ENCODE data around the gene HNRNPA0.

Gene HNRNPA0

GRCh38 chr5:137735555-137736284 lies 18.4 kb downstream of the HNRNPA0 start, which contains the start of gene KLHL3:
Gene KLHL3 (minus strand): TSS chr5:137736089. CDS start chr5:137735646, 443 bp downstream.
- DNase-seq (ENCODE audit: low spot score): peak; percentile 29
- in situ Hi-C loops (cut with MboI; ENCODE audit: low pct_unique_long_range_greater_than_20kb, low sequenced_read_pairs, unreplicated experiment): loop anchor here (10.0 kb wide), 1 partner anchor 71 kb away; no protein-coding TSS in a partner anchor
- TF ChIP-seq CTCF (IDR thresholded peaks at IDR 0.05; ENCODE audit: extremely low read depth, insufficient read depth, missing control alignments): peak; percentile 46

- in situ Hi-C loops (cut with MboI; ENCODE audit: low pct_unique_long_range_greater_than_20kb, low sequenced_read_pairs, unreplicated experiment): loop anchor here (10.0 kb wide), 1 partner anchor 70 kb away; no protein-coding TSS in a partner anchor
- DNase-seq (ENCODE audit: low spot score): no peak
These were observed 19.1 kb downstream of the HNRNPA0 start for GRCh38 chr5:137734962-137735554.

GRCh38 chr5:137734331-137734730 lies 19.8 kb downstream of the HNRNPA0 start:
- in situ Hi-C loops (cut with MboI; ENCODE audit: low pct_unique_long_range_greater_than_20kb, low sequenced_read_pairs, unreplicated experiment): loop anchor here (10.0 kb wide), 1 partner anchor 70 kb away; no protein-coding TSS in a partner anchor
- TF ChIP-seq CTCF (IDR thresholded peaks at IDR 0.05; ENCODE audit: extremely low read depth, insufficient read depth, missing control alignments): no peak
- DNase-seq (ENCODE audit: low spot score): no peak

More at GRCh38 chr5:137734962-137735554, 19.1 kb downstream of the HNRNPA0 start:
- TF ChIP-seq CTCF (IDR thresholded peaks at IDR 0.05; ENCODE audit: extremely low read depth, insufficient read depth, missing control alignments): no peak

- no peak for DNase-seq (ENCODE audit: low spot score)
- in situ Hi-C loops (cut with MboI; ENCODE audit: low pct_unique_long_range_greater_than_20kb, low sequenced_read_pairs, unreplicated experiment): loop anchor here (10.0 kb wide), 1 partner anchor 69 kb away; no protein-coding TSS in a partner anchor
- TF ChIP-seq CTCF (IDR thresholded peaks at IDR 0.05; ENCODE audit: extremely low read depth, insufficient read depth, missing control alignments): no peak
These were observed 20.2 kb downstream of the HNRNPA0 start for GRCh38 chr5:137733922-137734321.

GRCh38 chr5:137733006-137733405 lies 21.2 kb downstream of the HNRNPA0 start:
- in situ Hi-C loops (cut with MboI; ENCODE audit: low pct_unique_long_range_greater_than_20kb, low sequenced_read_pairs, unreplicated experiment): loop anchor here (10.0 kb wide), 1 partner anchor 68 kb away; no protein-coding TSS in a partner anchor
- TF ChIP-seq CTCF (IDR thresholded peaks at IDR 0.05; ENCODE audit: extremely low read depth, insufficient read depth, missing control alignments): no peak
- no peak for DNase-seq (ENCODE audit: low spot score)

GRCh38 chr5:137731176-137731575 lies 23.0 kb downstream of the HNRNPA0 start:
- in situ Hi-C loops (cut with MboI; ENCODE audit: low pct_unique_long_range_greater_than_20kb, low sequenced_read_pairs, unreplicated experiment): loop anchor here (10.0 kb wide), 1 partner anchor 66 kb away; no protein-coding TSS in a partner anchor
- no peak for TF ChIP-seq CTCF (IDR thresholded peaks at IDR 0.05; ENCODE audit: extremely low read depth, insufficient read depth, missing control alignments)
- DNase-seq (ENCODE audit: low spot score): no peak

All from GM13977 (cell line).